A673 (cell line): ENCODE data around the gene ZNF385C.

Experiments
- EZH2 ChIP-seq: fragments of 200-600 bp; sonication (generic); IDR thresholded peaks from 2 replicates; pipeline ENCODE4 v1.6.1; 2017; ENCODE audit warnings: borderline replicate concordance, low read depth, mild to moderate bottlenecking, mixed read lengths, antibody characterized with exemption, low read length; ENCODE audit not compliant: poor library complexity, severe bottlenecking
- TF ChIP-seq, protein P1 (sequence below): fragments of 300-800, 200-600 bp; sonication (generic); conservative IDR thresholded peaks from 2 replicates; pipeline ENCODE4 v1.5.1; 2017; ENCODE audit warnings: low read depth, mild to moderate bottlenecking, antibody characterized with exemption, low read length, moderate library complexity, mixed read lengths

- TF ChIP-seq, protein P1, sequence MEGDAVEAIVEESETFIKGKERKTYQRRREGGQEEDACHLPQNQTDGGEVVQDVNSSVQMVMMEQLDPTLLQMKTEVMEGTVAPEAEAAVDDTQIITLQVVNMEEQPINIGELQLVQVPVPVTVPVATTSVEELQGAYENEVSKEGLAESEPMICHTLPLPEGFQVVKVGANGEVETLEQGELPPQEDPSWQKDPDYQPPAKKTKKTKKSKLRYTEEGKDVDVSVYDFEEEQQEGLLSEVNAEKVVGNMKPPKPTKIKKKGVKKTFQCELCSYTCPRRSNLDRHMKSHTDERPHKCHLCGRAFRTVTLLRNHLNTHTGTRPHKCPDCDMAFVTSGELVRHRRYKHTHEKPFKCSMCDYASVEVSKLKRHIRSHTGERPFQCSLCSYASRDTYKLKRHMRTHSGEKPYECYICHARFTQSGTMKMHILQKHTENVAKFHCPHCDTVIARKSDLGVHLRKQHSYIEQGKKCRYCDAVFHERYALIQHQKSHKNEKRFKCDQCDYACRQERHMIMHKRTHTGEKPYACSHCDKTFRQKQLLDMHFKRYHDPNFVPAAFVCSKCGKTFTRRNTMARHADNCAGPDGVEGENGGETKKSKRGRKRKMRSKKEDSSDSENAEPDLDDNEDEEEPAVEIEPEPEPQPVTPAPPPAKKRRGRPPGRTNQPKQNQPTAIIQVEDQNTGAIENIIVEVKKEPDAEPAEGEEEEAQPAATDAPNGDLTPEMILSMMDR = no peak
- TF ChIP-seq EZH2 = no peak
Measured at GRCh38 chr17:42146911-42147607, 48.8 kb upstream of the ZNF385C start.
